ENCODE measurements around the gene CD8B2. TPM values are rescaled to one million over a fixed set of nuclear protein-coding genes. Genes with fewer than 3 reads are reported as not detected.
"Not testable (repeated sequence)": the region's sequence is repeated elsewhere in the genome, so short reads cannot be mapped to it uniquely, and the experiment has no call there.

Gene CD8B2
- polyA plus RNA-seq, 1 experiment, result not detected

GRCh38 chr2:106565599-106565998, 78.4 kb downstream of the CD8B2 start:
- DNase-seq (ENCODE audit: low read depth), result no peak
- CTCF ChIA-PET, result interaction anchor here (0.9 to 2.1 kb wide), 2 partner anchors 13 to 17 kb away, joined by 3 to 7 read pairs; no protein-coding TSS in a partner anchor
- POLR2A ChIA-PET, result no interaction called here
- Histone ChIP-seq H3K4me3 (ENCODE audit: low read depth, low read length) (no peak overlapping the region), H3K27me3 (ENCODE audit: control insufficient read depth, insufficient read depth, low read length) (no peaks in the 10 kb centered on the region), H3K36me3 (ENCODE audit: control insufficient read depth, insufficient read depth, low read length) (no peaks in the 10 kb centered on the region)
- no peak for TF ChIP-seq CTCF (IDR thresholded peaks at IDR 0.05; ENCODE audit: insufficient read depth, low read depth, low read length)

- ChIA-PET POLR2A (no interaction called here), CTCF (interaction anchor here (0.9 to 2.1 kb wide), 3 partner anchors 12 to 23 kb away, joined by 3 to 7 read pairs (median 3); no protein-coding TSS in a partner anchor)
- H3K36me3 ChIP-seq (ENCODE audit: control insufficient read depth, insufficient read depth, low read length), result no peaks in the 10 kb centered on the region
- H3K27me3 ChIP-seq (ENCODE audit: control insufficient read depth, insufficient read depth, low read length), result no peaks in the 10 kb centered on the region
- no peak overlapping the region for H3K4me3 ChIP-seq (ENCODE audit: low read depth, low read length)
- DNase-seq (ENCODE audit: low read depth), result no peak
- no peak for TF ChIP-seq CTCF (IDR thresholded peaks at IDR 0.05; ENCODE audit: insufficient read depth, low read depth, low read length)
These were observed 78.9 kb downstream of the CD8B2 start for GRCh38 chr2:106566050-106566449.

- POLR2A ChIA-PET; DNase-seq (ENCODE audit: low read depth); H3K27me3 ChIP-seq (ENCODE audit: control insufficient read depth, insufficient read depth, low read length); H3K4me3 ChIP-seq (ENCODE audit: low read depth, low read length); H3K36me3 ChIP-seq (ENCODE audit: control insufficient read depth, insufficient read depth, low read length): not testable (repeated sequence)
- CTCF ChIA-PET, result interaction anchor here (0.9 to 2.1 kb wide), 3 partner anchors 12 to 23 kb away, joined by 3 to 7 read pairs (median 3); no protein-coding TSS in a partner anchor
These were observed 79.3 kb downstream of the CD8B2 start for GRCh38 chr2:106566484-106566883.

DNA sequence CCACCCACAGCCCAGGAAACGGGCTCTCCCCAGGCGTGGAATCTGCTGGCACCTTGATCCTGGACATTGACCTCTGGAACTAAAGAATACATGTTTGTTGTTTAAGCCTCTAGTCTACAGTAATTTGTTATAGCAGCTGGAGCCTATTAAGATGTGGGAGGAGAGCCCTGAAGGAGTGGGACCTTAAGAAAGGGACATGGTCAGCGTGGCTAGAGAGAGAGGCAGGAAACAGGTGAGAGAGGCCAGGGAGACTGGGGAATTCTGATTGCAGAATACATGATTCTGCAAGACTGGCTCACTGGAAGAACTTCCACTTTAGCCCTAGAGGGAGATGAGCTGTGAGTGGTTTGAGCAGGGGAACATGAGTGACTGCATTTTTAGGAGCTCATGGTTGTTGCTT, 83.2 kb downstream of the CD8B2 start:
- POLR2A ChIA-PET, result no interaction called here
- CTCF ChIA-PET, result interaction anchor here (0.7 kb wide), 1 partner anchor 11 kb away, joined by 3 read pairs; no protein-coding TSS in a partner anchor
- TF ChIP-seq CTCF (IDR thresholded peaks at IDR 0.05; ENCODE audit: insufficient read depth, low read depth, low read length), result no peak

More for the DNA sequence above, 83.2 kb downstream of the CD8B2 start:
- H3K27me3 ChIP-seq (ENCODE audit: control insufficient read depth, insufficient read depth, low read length), result no peaks in the 10 kb centered on the region
- no peak overlapping the region for H3K4me3 ChIP-seq (ENCODE audit: low read depth, low read length)
- H3K36me3 ChIP-seq (ENCODE audit: control insufficient read depth, insufficient read depth, low read length), result no peaks in the 10 kb centered on the region
- no peak for DNase-seq (ENCODE audit: low read depth)

Other genes starting within 250 kb of the CD8B2 start
- 0.02 and 0.10 TPM in 2 replicates for gene RGPD3, start 19.0 kb upstream of the CD8B2 start, polyA plus RNA-seq (2011; rRNA removed)

Data from BJ (cell line).